Stimulated activated CD8-positive, alpha-beta memory T cell treated with anti-CD3 and anti-CD28 coated beads, Interleukin-7, amount 100 ng/mL, for 4 hours (primary cell): ENCODE measurements around the gene RBM15B.
"Not testable (repeated sequence)": the region's sequence is repeated elsewhere in the genome, so short reads cannot be mapped to it uniquely, and the experiment has no call there.

ENCODE experiments used
- DNase-seq, 2 donors: peaks; one replicate each; pipeline ENCODE4 v3.0.0-alpha.2; 2020; ENCODE audit warnings: low read depth in 2 of 2

RBM15B gene, protein sequence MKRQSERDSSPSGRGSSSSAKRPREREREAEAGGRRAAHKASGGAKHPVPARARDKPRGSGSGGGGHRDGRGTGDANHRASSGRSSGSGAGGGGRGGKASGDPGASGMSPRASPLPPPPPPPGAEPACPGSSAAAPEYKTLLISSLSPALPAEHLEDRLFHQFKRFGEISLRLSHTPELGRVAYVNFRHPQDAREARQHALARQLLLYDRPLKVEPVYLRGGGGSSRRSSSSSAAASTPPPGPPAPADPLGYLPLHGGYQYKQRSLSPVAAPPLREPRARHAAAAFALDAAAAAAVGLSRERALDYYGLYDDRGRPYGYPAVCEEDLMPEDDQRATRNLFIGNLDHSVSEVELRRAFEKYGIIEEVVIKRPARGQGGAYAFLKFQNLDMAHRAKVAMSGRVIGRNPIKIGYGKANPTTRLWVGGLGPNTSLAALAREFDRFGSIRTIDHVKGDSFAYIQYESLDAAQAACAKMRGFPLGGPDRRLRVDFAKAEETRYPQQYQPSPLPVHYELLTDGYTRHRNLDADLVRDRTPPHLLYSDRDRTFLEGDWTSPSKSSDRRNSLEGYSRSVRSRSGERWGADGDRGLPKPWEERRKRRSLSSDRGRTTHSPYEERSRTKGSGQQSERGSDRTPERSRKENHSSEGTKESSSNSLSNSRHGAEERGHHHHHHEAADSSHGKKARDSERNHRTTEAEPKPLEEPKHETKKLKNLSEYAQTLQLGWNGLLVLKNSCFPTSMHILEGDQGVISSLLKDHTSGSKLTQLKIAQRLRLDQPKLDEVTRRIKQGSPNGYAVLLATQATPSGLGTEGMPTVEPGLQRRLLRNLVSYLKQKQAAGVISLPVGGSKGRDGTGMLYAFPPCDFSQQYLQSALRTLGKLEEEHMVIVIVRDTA

GRCh38 chr3:51391075-51391565 lies at the start of gene RBM15B:
Gene RBM15B, plus strand, starts transcription at chr3:51391285. Its CDS starts 115 bp downstream, at chr3:51391400.
- peak; percentile 92 to 98 for DNase-seq

DNA sequence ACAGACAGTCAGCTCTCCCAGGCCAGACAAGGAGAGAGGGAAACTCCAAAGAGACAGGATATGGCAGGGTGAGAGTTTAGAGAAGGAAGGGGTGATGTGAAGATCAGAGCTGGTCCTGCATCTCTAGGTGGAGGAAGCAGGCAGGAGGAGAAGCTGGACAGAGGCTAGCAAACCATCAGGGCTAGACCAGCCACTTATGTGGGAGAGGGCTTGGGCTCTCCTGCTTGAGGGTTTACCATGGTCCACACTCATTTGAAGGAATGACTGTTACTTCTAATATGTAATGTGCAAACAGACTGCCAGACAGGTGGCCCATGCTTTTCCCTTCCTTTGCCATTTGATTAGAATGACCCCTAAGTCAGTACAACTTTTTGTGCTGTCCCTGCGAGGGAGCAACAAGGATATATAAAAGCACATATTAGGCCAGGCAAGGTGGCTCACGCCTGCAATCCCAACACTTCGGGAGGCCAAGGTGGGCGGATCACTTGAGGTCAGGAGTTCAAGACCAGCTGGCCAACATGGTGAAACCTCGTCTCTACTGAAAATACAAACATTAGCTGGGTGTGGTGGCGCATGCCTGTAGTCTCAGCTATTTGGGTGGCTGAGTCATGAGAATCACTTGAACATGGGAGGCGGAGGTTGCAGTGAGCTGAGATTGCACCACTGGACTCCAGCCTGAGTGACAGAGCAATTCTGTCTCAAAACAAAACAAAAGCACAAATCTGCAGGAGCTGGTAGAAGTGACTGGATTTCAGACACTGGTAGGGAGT lies 47.0 kb upstream of the RBM15B start:
- no peak for DNase-seq

DNA sequence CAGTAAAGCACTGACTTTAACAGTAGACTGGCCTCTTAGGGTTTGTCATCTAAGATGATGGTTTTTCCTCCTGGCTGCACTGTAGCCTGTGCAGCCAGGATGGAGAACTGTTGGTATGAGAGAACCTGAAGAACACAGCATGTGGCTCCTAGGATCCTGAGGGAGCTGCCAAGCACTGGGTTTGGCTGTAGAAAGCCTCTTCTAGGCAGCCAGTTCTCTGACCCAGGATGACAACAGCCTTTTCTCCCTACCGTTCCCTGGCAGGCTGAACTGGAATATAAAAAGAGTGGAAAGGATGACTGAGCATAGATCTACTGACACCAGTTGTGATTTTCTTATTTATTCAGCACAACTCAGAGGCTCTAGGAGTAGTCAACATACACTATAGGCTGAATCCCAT lies 40.3 kb upstream of the RBM15B start:
- no peak for DNase-seq

GRCh38 chr3:51353131-51353530 lies 38.0 kb upstream of the RBM15B start:
- DNase-seq: no peak

DNA sequence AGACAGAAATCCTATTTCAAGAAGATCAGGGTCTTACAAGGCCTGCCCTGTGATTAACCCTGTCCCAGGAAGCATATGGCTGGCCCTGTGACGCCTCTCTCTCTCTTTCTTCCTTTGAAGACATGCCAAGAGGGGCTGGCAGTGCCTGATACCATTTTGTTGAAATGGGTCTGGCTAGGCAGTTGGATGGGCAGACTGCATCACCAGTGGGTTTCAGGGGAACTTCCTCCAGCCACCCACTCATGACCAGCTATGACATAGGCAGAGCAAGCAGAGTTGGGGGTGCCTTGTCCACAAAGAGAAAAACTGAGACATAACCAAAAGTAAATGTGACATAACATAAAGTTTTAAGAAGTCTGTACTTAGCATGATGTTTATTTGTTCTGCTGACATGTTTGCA lies 37.4 kb upstream of the RBM15B start:
- no peak for DNase-seq

GRCh38 chr3:51354172-51354571 lies 36.9 kb upstream of the RBM15B start:
- DNase-seq: no peak

DNA sequence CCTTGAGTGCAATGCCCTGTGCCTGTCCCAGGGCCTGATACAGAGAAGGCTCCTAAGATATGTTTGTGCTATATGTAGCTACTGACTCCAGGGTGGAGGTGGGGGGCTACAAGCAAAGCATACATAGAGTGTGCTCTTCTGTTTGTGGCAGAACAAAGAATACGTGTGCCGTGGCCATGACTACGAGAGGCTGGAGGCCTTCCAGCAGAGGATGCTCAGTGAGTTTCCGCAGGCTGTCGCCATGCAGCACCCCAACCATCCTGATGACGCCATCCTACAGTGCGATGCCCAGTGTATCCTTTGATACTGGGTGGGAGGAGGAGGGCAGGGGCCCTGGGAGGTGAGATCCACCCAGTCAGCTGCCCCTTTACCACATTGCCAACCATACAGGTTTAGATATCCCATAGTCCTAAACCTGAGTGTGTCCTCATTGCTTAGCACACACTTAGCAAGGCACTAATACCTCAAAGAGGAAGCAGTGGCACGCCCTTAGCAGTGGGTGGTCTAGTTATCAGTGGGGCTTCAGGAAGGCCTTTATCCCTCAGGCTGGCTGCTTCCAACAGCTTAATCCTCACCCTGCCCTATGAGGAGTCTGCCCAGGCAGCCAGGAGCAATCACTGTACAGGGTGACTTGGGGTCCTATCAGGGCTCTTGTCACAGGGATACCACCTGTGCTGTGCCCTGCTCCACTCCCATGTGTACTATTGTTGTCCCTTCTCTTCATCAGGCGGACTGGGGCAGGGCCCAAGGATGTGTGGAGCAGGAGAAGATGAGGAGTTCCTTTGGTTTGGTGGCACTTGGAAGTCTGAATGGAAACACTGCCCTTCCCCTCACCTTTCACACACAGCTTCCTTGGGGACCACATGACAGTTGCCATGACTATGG lies 36.1 kb upstream of the RBM15B start:
- no peak for DNase-seq

DNA sequence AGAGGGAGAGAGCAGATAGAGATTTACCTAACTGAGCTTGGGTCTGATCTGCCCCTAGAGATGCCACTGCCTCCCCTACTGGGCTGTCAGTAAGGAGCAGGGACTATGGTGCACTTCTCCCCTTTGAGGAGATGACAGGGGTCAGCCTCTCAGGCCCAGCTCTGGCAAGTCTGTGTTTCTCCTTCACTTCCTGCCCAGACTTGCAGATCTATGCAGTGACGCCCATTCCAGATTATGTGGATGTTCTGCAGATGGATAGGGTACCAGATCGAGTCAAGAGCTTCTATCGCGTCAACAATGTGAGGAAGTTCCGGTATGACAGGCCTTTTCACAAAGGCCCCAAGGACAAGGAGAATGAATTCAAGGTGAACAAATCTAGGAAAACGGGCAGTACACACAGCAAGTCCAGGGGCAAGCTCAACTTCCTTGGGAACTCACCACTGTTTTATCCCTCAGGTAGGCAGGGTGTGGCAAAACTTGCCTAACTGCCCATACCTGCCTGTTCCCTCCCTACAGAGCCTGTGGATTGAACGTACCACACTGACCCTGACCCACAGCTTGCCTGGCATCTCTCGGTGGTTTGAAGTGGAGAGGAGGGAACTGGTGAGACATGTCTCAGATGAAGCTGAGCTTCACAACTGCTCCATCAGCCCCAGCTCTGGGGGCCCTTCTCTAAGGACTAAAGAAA lies 35.0 kb upstream of the RBM15B start:
- no peak for DNase-seq

DNA sequence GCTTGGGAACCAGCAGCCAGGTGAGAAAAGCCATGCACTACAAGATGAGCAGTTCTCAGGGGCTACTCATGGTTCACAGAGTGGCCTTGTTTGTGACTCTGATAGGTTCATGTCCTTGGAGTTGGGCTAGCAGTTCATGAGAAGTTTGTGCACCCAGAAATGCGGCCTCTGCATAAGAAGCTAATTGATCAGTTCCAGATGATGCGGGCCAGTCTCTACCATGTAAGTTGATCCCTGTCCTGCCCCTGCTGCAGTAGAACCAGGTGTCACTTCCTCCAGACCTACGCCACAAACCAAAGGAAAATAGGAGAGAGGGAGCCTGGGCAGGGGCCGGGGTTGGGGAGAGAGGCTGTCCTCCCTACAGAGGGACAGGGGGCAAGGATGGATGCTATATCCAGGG lies 33.2 kb upstream of the RBM15B start:
- DNase-seq: no peak

DNA sequence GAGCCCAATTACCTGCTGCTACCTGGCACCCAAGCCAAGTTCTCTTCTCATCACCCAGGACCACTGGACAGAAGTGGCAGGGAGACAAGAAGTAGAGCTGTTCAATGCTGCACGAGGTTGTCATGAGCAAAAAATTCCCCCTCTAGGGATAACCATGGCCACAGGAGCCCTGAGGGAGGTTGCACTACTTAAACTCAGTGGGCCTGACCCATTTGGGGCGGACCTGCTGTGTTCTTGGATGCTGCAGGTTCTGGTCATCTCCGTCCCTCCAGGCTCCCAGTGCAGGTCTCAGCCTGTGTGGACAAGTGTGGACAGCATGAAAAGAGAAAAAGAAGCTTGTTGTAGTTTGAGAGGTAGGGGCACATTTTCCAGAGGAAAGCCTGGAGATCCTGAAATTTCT lies 32.1 kb upstream of the RBM15B start:
- no peak for DNase-seq

- DNase-seq: no peak
Observed at GRCh38 chr3:51360806-51361205, 30.3 kb upstream of the RBM15B start.

GRCh38 chr3:51361746-51362145 lies 29.3 kb upstream of the RBM15B start:
- DNase-seq: no peak

- no peak for DNase-seq
Observed at GRCh38 chr3:51362476-51362875, 28.6 kb upstream of the RBM15B start.

DNA sequence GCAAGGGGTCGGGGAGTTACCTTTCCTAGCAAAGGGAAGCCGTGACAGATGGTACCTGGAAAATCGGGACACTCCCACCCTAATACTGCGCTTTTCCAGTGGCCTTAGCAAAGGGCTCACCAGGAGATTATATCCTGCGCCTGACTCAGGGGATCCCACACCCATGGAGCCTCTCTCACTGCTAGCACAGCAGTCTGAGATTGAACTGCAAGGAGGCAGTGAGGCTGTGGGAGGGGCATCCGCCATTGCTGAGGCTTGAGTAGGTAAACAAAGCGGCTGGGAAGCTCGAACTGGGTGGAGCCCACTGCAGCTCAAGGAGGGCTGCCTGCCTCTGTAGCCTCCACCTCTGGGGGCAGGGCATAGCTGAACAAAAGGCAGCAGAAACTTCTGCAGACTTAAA lies 22.8 kb upstream of the RBM15B start:
- DNase-seq: not testable (repeated sequence)

GRCh38 chr3:51371943-51372557 lies 19.0 kb upstream of the RBM15B start:
- DNase-seq: no peak

DNA sequence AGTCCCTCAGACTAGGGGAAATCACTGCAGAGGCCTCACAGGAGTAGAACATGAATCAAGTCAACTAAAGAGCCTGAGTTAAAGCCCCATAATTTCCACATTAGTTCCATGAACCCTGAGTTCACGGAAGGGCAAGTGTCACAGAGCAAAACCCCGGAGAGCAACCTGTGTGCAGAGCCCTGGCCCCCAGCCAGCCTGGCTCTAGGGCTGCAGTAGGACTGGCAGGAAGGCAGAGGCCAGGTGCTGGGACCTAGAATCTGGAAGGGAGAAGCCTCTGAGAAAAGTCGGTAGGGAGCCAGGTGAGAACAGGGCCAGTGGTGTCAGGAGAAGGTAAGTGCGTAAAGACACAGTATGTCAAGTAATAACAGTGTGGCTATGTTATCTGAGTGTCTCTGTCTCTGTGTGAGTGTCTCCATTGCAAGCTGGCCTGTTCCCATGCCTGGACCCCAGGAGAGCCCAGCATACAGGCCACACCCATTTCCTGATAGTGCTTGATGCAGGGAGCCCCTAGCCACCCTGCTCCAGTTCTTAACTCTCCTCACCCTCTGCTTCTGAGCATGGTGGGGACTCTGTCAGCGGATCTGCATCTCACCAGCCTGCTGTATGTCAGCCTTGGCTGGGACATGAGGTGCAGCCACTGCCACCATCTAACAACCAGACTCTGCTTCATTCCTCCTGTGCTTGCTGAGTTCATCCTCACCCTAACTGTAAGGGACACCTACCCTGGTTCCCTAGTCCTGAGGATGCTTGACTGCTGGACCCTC lies 17.2 kb upstream of the RBM15B start:
- DNase-seq: no peak

- no peak for DNase-seq
Observed at GRCh38 chr3:51374456-51374855, 16.6 kb upstream of the RBM15B start.

DNA sequence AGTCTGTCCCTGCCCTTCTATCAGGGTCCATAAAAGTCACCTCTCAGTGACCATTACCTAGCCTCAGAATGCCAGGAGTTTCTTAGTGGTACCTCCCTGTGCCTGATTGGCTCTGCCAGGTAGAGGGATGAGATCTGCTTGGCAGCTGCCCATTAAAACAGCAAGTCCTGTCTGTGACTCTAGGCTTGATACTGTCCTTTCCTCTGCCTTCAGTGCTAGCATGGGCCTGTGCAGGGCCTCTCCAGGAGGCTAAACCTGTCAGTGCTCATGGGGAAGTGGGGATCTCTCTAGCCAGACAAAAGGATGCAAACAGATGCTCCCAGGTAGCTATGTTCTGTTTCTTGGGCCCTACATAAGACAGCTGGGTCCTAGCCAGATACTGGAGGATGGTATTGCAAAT lies 15.9 kb upstream of the RBM15B start:
- no peak for DNase-seq

- no peak for DNase-seq
Observed at GRCh38 chr3:51375571-51375970, 15.5 kb upstream of the RBM15B start.
